Peyer's patch (tissue), 4 donors: ENCODE measurements around the gene MRNIP.

Experiments
- POLR2A ChIP-seq, 2 donors: fragments of 450-650 bp; IDR thresholded peaks; one replicate each; pipeline ENCODE4 v1.5.1; 2017; ENCODE audit warnings: antibody characterized with exemption in 2 of 2, mild to moderate bottlenecking in 2 of 2, moderate library complexity in 2 of 2
- TF ChIP-seq, protein P1 (sequence below), 6 experiments: fragments of 450-650 bp in 4 of 6; fragments of 200-600 bp in 2 of 6; sonication (generic) in 1 of 6; IDR thresholded peaks; one replicate each; pipeline ENCODE4 v1.5.1; 2017 to 2019; ENCODE audit warnings: antibody characterized with exemption in 6 of 6, mild to moderate bottlenecking in 3 of 6, moderate library complexity in 1 of 6

DNA sequence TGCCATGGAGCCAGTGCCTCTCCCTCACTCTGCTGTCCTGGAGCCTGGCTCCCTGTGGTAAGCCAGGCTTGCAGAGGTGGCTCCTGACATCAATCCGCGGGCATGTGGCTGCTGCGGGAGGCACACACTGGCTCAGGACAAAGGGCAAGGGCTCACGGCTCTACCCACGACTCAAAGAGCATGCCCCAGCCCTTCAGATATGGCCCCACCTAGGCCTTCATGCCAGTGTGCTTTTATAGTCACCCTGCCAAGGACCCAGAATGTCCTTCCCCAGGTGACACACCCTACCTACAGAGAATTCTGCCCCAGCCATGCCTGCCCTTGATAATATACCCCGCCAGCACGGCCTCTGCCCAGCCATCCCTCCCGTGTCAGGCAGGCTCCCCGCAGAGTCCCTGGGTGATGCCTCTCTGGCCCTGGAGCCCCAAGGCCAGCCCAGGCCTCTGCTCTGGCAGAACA is 53.5 kb downstream of the MRNIP start:
- peak; percentile 97 to 98 for TF ChIP-seq POLR2A (IDR thresholded peaks at IDR 0.05)
- TF ChIP-seq, protein P1, sequence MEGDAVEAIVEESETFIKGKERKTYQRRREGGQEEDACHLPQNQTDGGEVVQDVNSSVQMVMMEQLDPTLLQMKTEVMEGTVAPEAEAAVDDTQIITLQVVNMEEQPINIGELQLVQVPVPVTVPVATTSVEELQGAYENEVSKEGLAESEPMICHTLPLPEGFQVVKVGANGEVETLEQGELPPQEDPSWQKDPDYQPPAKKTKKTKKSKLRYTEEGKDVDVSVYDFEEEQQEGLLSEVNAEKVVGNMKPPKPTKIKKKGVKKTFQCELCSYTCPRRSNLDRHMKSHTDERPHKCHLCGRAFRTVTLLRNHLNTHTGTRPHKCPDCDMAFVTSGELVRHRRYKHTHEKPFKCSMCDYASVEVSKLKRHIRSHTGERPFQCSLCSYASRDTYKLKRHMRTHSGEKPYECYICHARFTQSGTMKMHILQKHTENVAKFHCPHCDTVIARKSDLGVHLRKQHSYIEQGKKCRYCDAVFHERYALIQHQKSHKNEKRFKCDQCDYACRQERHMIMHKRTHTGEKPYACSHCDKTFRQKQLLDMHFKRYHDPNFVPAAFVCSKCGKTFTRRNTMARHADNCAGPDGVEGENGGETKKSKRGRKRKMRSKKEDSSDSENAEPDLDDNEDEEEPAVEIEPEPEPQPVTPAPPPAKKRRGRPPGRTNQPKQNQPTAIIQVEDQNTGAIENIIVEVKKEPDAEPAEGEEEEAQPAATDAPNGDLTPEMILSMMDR (IDR thresholded peaks at IDR 0.05): peak in 1 of 6 experiments; percentile 3
